ENCODE data around the gene FMNL3. TPM values are rescaled to one million over a fixed set of nuclear protein-coding genes. Genes with fewer than 3 reads are reported as not detected.
A peak's percentile ranks its signal among the peaks of the same experiment; 100 is the strongest.

Gene FMNL3
- 6.7 and 11.4 TPM in 2 replicates for total RNA-seq (2014; rRNA removed; shearing (Covaris generic); ENCODE audit: low replicate concordance)

GRCh38 chr12:49707128-49707811 is at the start of gene FMNL3:
TSS of gene FMNL3 (minus strand) at chr12:49707405. CDS start at chr12:49707180, 225 bp downstream.
- H4K20me1 ChIP-seq (ENCODE audit: insufficient read depth, low read depth, low read length): peaks cover 11% of the 10 kb centered on the region; the same call in 1 of the 2 replicates
- peak within 1 kb of the TSS; percentile 73 for H3K4me3 ChIP-seq (ENCODE audit: low read length)
- H3K4me2 ChIP-seq (ENCODE audit: low read depth, low read length, poor library complexity, severe bottlenecking): peak within 1 kb of the TSS; percentile 83
- H3K36me3 ChIP-seq (ENCODE audit: insufficient read depth, low read length): no peaks in the 10 kb centered on the region
- no peaks in the 10 kb centered on the region for H3K9me2 ChIP-seq (replicated peaks; ENCODE audit: insufficient read depth, low read length)
- DNase-seq: peak; percentile 99
- peaks cover 28% of the 10 kb centered on the region for H3K4me1 ChIP-seq (ENCODE audit: low read length)
- H3K9me3 ChIP-seq (ENCODE audit: low read length): no peaks in the 10 kb centered on the region
- no peaks in the 10 kb centered on the region for H3K79me2 ChIP-seq (ENCODE audit: low read length)
- no peak within 1 kb of the TSS for H3K27ac ChIP-seq (ENCODE audit: low read length)
- peak within 1 kb of the TSS; percentile 78 for H3K9ac ChIP-seq (ENCODE audit: low read length)
- peak within 1 kb of the TSS; percentile 96; the same call in 1 of the 2 replicates for H2AFZ ChIP-seq (ENCODE audit: low read length)
- H3K27me3 ChIP-seq (ENCODE audit: low read length): no peaks in the 10 kb centered on the region

- H3K27me3 ChIP-seq (ENCODE audit: low read length): no peaks in the 10 kb centered on the region
- H2AFZ ChIP-seq (ENCODE audit: low read length): no peak overlapping the region
- H3K36me3 ChIP-seq (ENCODE audit: insufficient read depth, low read length): peaks cover 31% of the 10 kb centered on the region
- peaks cover 44% of the 10 kb centered on the region; the same call in 1 of the 2 replicates for H4K20me1 ChIP-seq (ENCODE audit: insufficient read depth, low read depth, low read length)
- peak overlapping the region; percentile 67; the same call in 1 of the 2 replicates for H3K27ac ChIP-seq (ENCODE audit: low read length)
- H3K9ac ChIP-seq (ENCODE audit: low read length): peak overlapping the region; percentile 35; the same call in 1 of the 2 replicates
- no peak overlapping the region for H3K4me3 ChIP-seq (ENCODE audit: low read length)
- no peak for DNase-seq
- H3K4me2 ChIP-seq (ENCODE audit: low read depth, low read length, poor library complexity, severe bottlenecking): peak overlapping the region; percentile 6
- H3K4me1 ChIP-seq (ENCODE audit: low read length): peaks cover 80% of the 10 kb centered on the region
- no peaks in the 10 kb centered on the region for H3K9me2 ChIP-seq (replicated peaks; ENCODE audit: insufficient read depth, low read length)
- H3K9me3 ChIP-seq (ENCODE audit: low read length): no peaks in the 10 kb centered on the region
- H3K79me2 ChIP-seq (ENCODE audit: low read length): peaks cover 92% of the 10 kb centered on the region
Measured at GRCh38 chr12:49750996-49751393, 43.8 kb upstream of the FMNL3 start.

- H3K9me3 ChIP-seq (ENCODE audit: low read length): no peaks in the 10 kb centered on the region
- H3K79me2 ChIP-seq (ENCODE audit: low read length): peaks cover 97% of the 10 kb centered on the region
- H3K9ac ChIP-seq (ENCODE audit: low read length): peak overlapping the region; percentile 35; the same call in 1 of the 2 replicates
- peak overlapping the region; percentile 67 for H3K27ac ChIP-seq (ENCODE audit: low read length)
- peaks cover 28% of the 10 kb centered on the region for H3K36me3 ChIP-seq (ENCODE audit: insufficient read depth, low read length)
- DNase-seq: peak; percentile 64
- H3K4me2 ChIP-seq (ENCODE audit: low read depth, low read length, poor library complexity, severe bottlenecking): peak overlapping the region; percentile 6
- H2AFZ ChIP-seq (ENCODE audit: low read length): no peak overlapping the region
- peaks cover 47% of the 10 kb centered on the region; the same call in 1 of the 2 replicates for H4K20me1 ChIP-seq (ENCODE audit: insufficient read depth, low read depth, low read length)
- H3K27me3 ChIP-seq (ENCODE audit: low read length): no peaks in the 10 kb centered on the region
- peaks cover 80% of the 10 kb centered on the region for H3K4me1 ChIP-seq (ENCODE audit: low read length)
- no peaks in the 10 kb centered on the region for H3K9me2 ChIP-seq (replicated peaks; ENCODE audit: insufficient read depth, low read length)
- no peak overlapping the region for H3K4me3 ChIP-seq (ENCODE audit: low read length)
Measured at GRCh38 chr12:49750027-49750995, 43.1 kb upstream of the FMNL3 start.

- Histone ChIP-seq H3K4me2 (ENCODE audit: low read depth, low read length, poor library complexity, severe bottlenecking) (no peak overlapping the region), H3K79me2 (ENCODE audit: low read length) (peaks cover 99% of the 10 kb centered on the region), H3K9me2 (replicated peaks; ENCODE audit: insufficient read depth, low read length) (no peaks in the 10 kb centered on the region), H4K20me1 (ENCODE audit: insufficient read depth, low read depth, low read length) (peaks cover 58% of the 10 kb centered on the region), H3K27ac (ENCODE audit: low read length) (peak overlapping the region; percentile 1; the same call in 1 of the 2 replicates), H3K4me3 (ENCODE audit: low read length) (no peak overlapping the region), H3K4me1 (ENCODE audit: low read length) (peaks cover 77% of the 10 kb centered on the region), H3K36me3 (ENCODE audit: insufficient read depth, low read length) (peaks cover 23% of the 10 kb centered on the region), H3K27me3 (ENCODE audit: low read length) (no peaks in the 10 kb centered on the region), H2AFZ (ENCODE audit: low read length) (no peak overlapping the region), H3K9ac (ENCODE audit: low read length) (no peak overlapping the region), H3K9me3 (ENCODE audit: low read length) (no peaks in the 10 kb centered on the region)
- DNase-seq: no peak
Measured at GRCh38 chr12:49748800-49749199, 41.6 kb upstream of the FMNL3 start.

- no peak for DNase-seq
- H3K9me2 ChIP-seq (replicated peaks; ENCODE audit: insufficient read depth, low read length): no peaks in the 10 kb centered on the region
- peak overlapping the region; percentile 14 for H3K4me2 ChIP-seq (ENCODE audit: low read depth, low read length, poor library complexity, severe bottlenecking)
- no peaks in the 10 kb centered on the region for H3K9me3 ChIP-seq (ENCODE audit: low read length)
- H3K36me3 ChIP-seq (ENCODE audit: insufficient read depth, low read length): peaks cover 26% of the 10 kb centered on the region
- H3K9ac ChIP-seq (ENCODE audit: low read length): no peak overlapping the region
- H3K27ac ChIP-seq (ENCODE audit: low read length): peak overlapping the region; percentile 1; the same call in 1 of the 2 replicates
- H3K4me3 ChIP-seq (ENCODE audit: low read length): no peak overlapping the region
- H2AFZ ChIP-seq (ENCODE audit: low read length): no peak overlapping the region
- H3K27me3 ChIP-seq (ENCODE audit: low read length): no peaks in the 10 kb centered on the region
- peaks cover 63% of the 10 kb centered on the region for H4K20me1 ChIP-seq (ENCODE audit: insufficient read depth, low read depth, low read length)
- H3K79me2 ChIP-seq (ENCODE audit: low read length): peaks cover 100% of the 10 kb centered on the region
- peaks cover 77% of the 10 kb centered on the region for H3K4me1 ChIP-seq (ENCODE audit: low read length)
Measured at GRCh38 chr12:49748306-49748705, 41.1 kb upstream of the FMNL3 start.

- H3K4me2 ChIP-seq (ENCODE audit: low read depth, low read length, poor library complexity, severe bottlenecking): no peak overlapping the region
- H3K27ac ChIP-seq (ENCODE audit: low read length): no peak overlapping the region
- H3K9ac ChIP-seq (ENCODE audit: low read length): no peak overlapping the region
- no peaks in the 10 kb centered on the region for H3K9me2 ChIP-seq (replicated peaks; ENCODE audit: insufficient read depth, low read length)
- peaks cover 80% of the 10 kb centered on the region for H3K79me2 ChIP-seq (ENCODE audit: low read length)
- H3K27me3 ChIP-seq (ENCODE audit: low read length): no peaks in the 10 kb centered on the region
- no peak overlapping the region for H2AFZ ChIP-seq (ENCODE audit: low read length)
- DNase-seq: no peak
- peaks cover 52% of the 10 kb centered on the region for H3K4me1 ChIP-seq (ENCODE audit: low read length)
- no peak overlapping the region for H3K4me3 ChIP-seq (ENCODE audit: low read length)
- H3K9me3 ChIP-seq (ENCODE audit: low read length): no peaks in the 10 kb centered on the region
- peaks cover 14% of the 10 kb centered on the region; the same call in 1 of the 2 replicates for H3K36me3 ChIP-seq (ENCODE audit: insufficient read depth, low read length)
- H4K20me1 ChIP-seq (ENCODE audit: insufficient read depth, low read depth, low read length): peaks cover 59% of the 10 kb centered on the region
Measured at GRCh38 chr12:49744363-49744885, 37.2 kb upstream of the FMNL3 start.

- peak; percentile 87 for DNase-seq
- Histone ChIP-seq H3K4me2 (ENCODE audit: low read depth, low read length, poor library complexity, severe bottlenecking) (peak overlapping the region; percentile 89), H3K9me2 (replicated peaks; ENCODE audit: insufficient read depth, low read length) (no peaks in the 10 kb centered on the region), H3K9me3 (ENCODE audit: low read length) (no peaks in the 10 kb centered on the region), H3K36me3 (ENCODE audit: insufficient read depth, low read length) (peaks cover 14% of the 10 kb centered on the region; the same call in 1 of the 2 replicates), H3K27ac (ENCODE audit: low read length) (peak overlapping the region; percentile 78), H2AFZ (ENCODE audit: low read length) (peak overlapping the region; percentile 39; the same call in 1 of the 2 replicates), H3K79me2 (ENCODE audit: low read length) (peaks cover 56% of the 10 kb centered on the region), H3K9ac (ENCODE audit: low read length) (peak overlapping the region; percentile 88), H3K4me1 (ENCODE audit: low read length) (peaks cover 28% of the 10 kb centered on the region), H4K20me1 (ENCODE audit: insufficient read depth, low read depth, low read length) (peaks cover 41% of the 10 kb centered on the region), H3K4me3 (ENCODE audit: low read length) (peak overlapping the region; percentile 93), H3K27me3 (ENCODE audit: low read length) (no peaks in the 10 kb centered on the region)
Measured at GRCh38 chr12:49741882-49742620, 34.8 kb upstream of the FMNL3 start.

All from Karpas-422 (cell line).